Gastroesophageal sphincter (tissue), 3 donors: ENCODE results near the gene KIZ.

Source experiments
- EP300 ChIP-seq: sonication (generic); formaldehyde crosslinking; IDR thresholded peaks from one replicate; pipeline ENCODE4 v1.6.1; 2017; ENCODE audit warnings: antibody characterized with exemption, mild to moderate bottlenecking
- POLR2A ChIP-seq, 2 donors: fragments of 450-650 bp; IDR thresholded peaks; one replicate each; pipeline ENCODE4 v1.6.1; 2017; ENCODE audit warnings: antibody characterized with exemption in 2 of 2, mild to moderate bottlenecking in 2 of 2, moderate library complexity in 1 of 2
- POLR2AphosphoS5 ChIP-seq: sonication (generic); formaldehyde crosslinking; IDR thresholded peaks from one replicate; pipeline ENCODE4 v1.6.1; 2017; ENCODE audit warnings: antibody characterized with exemption
- TF ChIP-seq, protein P1 (sequence below), 4 experiments: fragments of 200-600 bp in 2 of 4; fragments of 450-650 bp in 2 of 4; sonication (generic) in 1 of 4; IDR thresholded peaks; one replicate each; pipeline ENCODE4 v1.5.1; 2017 to 2019; ENCODE audit warnings: antibody characterized with exemption in 4 of 4, mild to moderate bottlenecking in 2 of 4, moderate library complexity in 2 of 4

DNA sequence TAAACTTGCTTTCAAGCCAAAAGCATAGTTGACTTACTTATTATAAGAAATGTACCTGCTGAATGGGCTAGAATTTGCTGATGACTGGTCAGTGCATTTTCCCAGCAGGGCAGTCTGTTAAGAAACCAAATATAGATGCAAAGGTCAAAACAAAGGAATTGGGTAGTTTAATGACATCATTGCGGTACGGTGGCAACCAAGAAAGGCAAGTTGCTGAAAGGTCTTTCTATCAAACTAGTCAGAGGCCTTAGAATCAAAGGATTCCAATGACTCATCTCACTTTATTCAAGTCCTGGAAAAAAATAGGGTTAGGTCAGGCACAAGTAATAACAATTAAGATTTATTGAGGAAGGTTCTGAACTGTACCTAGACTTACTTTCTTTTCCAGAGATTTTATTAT is 76.4 kb downstream of the KIZ start:
- TF ChIP-seq EP300 = no peak
- TF ChIP-seq, protein P1, sequence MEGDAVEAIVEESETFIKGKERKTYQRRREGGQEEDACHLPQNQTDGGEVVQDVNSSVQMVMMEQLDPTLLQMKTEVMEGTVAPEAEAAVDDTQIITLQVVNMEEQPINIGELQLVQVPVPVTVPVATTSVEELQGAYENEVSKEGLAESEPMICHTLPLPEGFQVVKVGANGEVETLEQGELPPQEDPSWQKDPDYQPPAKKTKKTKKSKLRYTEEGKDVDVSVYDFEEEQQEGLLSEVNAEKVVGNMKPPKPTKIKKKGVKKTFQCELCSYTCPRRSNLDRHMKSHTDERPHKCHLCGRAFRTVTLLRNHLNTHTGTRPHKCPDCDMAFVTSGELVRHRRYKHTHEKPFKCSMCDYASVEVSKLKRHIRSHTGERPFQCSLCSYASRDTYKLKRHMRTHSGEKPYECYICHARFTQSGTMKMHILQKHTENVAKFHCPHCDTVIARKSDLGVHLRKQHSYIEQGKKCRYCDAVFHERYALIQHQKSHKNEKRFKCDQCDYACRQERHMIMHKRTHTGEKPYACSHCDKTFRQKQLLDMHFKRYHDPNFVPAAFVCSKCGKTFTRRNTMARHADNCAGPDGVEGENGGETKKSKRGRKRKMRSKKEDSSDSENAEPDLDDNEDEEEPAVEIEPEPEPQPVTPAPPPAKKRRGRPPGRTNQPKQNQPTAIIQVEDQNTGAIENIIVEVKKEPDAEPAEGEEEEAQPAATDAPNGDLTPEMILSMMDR (IDR thresholded peaks at IDR 0.05) = no peak
- TF ChIP-seq POLR2A (IDR thresholded peaks at IDR 0.05) = no peak
- no peak for TF ChIP-seq POLR2AphosphoS5
